Measurements from ENCODE around the gene DEFB128. TPM values are rescaled to one million over a fixed set of nuclear protein-coding genes. Genes with fewer than 3 reads are reported as not detected.
"Not testable (repeated sequence)": the region's sequence is repeated elsewhere in the genome, so short reads cannot be mapped to it uniquely, and the experiment has no call there.

DEFB128 gene
- total RNA-seq = not detected in 2 replicates

DNA sequence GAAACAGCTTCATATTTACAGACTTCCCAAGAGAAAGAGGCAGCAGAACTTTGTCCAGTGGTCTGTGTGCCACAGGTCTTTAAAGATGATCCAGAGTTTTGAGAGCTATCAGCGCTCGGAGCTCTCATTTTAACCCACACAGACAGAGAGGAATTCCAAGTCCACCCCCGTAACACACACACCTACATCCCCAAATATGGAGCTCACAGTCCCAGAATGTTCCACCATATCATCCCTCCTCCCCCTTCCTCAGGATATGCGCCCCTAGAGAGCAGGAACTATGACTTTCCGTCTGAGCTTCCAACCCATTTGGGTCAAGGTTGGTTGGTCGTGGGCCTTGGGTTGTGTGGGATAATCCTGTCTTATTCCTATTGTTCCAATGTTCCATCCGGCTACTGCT, at the start of gene DEFB128:
DEFB128 (minus strand) TSS at position 101 of the 400 bp plus-strand sequence; CDS start at position 13, 88 bp downstream.
- Mint-ChIP-seq H3K4me1 (ENCODE audit: low read depth) (no peaks in the 10 kb centered on the region), H3K9me3 (peaks cover 18% of the 10 kb centered on the region), H3K4me3 (ENCODE audit: low read depth) (no peak within 1 kb of the TSS), H3K36me3 (ENCODE audit: low read depth) (no peaks in the 10 kb centered on the region), H3K27ac (no peak within 1 kb of the TSS), H3K27me3 (ENCODE audit: low read depth) (peaks cover 33% of the 10 kb centered on the region)
- intact Hi-C loops (cut with micrococcal nuclease) = no loop called here
- no peak for DNase-seq (ENCODE audit: low spot score)

DNA sequence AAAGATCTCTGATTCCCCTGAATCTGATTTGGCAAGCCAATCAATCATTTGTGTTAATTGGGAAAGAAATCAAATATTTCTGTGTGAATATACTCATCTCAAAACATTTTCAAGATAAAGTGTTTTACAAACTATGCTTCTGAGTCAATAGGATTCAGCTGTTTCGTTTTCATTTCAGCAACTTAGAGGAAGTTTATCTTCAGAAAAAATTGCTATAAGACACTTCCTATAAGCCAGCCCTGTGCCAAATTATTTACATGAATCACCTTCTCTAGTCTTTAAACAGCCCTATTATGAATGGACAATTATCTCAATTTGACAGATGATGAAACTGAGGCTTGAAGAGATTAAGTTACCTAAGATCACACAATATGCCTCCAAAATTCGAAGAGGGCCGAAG, 48.4 kb upstream of the DEFB128 start:
- no peaks in the 10 kb centered on the region for H3K36me3 Mint-ChIP-seq (ENCODE audit: low read depth)
- H3K4me1 Mint-ChIP-seq (ENCODE audit: low read depth) = peaks cover 14% of the 10 kb centered on the region
- H3K27me3 Mint-ChIP-seq (ENCODE audit: low read depth) = peaks cover 12% of the 10 kb centered on the region
- peak overlapping the region; percentile 83 for H3K27ac Mint-ChIP-seq
- DNase-seq (ENCODE audit: low spot score) = no peak
- H3K9me3 Mint-ChIP-seq = no peaks in the 10 kb centered on the region
- peak overlapping the region; percentile 66 for H3K4me3 Mint-ChIP-seq (ENCODE audit: low read depth)
- intact Hi-C loops (cut with micrococcal nuclease) = loop anchor here (1.0 to 2.0 kb wide), 2 partner anchors 29 to 195 kb away; no protein-coding TSS in a partner anchor

DNA sequence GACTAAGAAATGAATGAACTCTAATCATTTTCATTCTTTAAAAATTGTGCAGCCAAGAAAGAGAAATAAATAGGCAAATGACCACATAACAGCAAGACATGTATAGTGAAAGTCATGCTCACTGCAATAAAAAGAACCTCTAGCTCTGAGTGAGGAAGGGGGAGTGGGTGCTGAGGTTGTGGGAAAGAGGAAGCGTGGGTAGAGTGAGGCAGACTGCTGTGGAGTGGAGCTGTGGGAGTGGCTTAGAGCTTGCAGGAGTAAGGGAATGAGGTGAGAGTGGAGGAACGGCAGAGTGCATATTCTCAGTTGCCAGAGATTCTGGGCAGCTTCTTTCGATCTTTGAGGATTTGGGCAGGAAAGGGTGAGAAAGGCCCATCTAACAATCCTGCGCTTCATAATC, 48.0 kb upstream of the DEFB128 start:
- DNase-seq (ENCODE audit: low spot score) = no peak
- Mint-ChIP-seq H3K36me3 (ENCODE audit: low read depth) (no peaks in the 10 kb centered on the region), H3K4me3 (ENCODE audit: low read depth) (peak overlapping the region; percentile 66), H3K27ac (peak overlapping the region; percentile 83), H3K9me3 (no peaks in the 10 kb centered on the region), H3K27me3 (ENCODE audit: low read depth) (peaks cover 8% of the 10 kb centered on the region), H3K4me1 (ENCODE audit: low read depth) (peaks cover 13% of the 10 kb centered on the region)
- intact Hi-C loops (cut with micrococcal nuclease) = loop anchor here (1.0 to 2.0 kb wide), 2 partner anchors 29 to 196 kb away; no protein-coding TSS in a partner anchor

DNA sequence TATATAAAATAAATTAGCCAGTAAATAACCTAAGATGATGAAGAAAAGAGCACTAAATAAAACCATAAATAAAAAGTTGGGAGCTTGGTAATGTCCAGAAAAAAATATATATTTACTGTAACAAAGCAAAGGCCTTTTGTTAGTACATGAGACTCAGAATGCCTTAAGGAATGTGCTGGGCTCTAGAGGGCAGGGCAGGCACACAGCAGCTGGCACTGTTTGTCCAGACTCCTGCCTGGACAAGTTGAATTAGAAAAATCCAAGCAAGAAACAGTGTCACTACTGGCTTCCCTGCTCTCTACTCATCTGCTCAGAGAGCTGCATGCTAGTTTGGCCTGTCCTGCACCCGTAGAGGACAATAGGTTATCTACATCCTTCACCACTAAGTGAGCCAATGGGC, 46.4 kb upstream of the DEFB128 start:
- no peak overlapping the region for H3K27ac Mint-ChIP-seq
- H3K27me3 Mint-ChIP-seq (ENCODE audit: low read depth) = peaks cover 1% of the 10 kb centered on the region
- no peak for DNase-seq (ENCODE audit: low spot score)
- H3K36me3 Mint-ChIP-seq (ENCODE audit: low read depth) = no peaks in the 10 kb centered on the region
- intact Hi-C loops (cut with micrococcal nuclease) = loop anchor here (2.0 kb wide), 1 partner anchor 31 kb away; no protein-coding TSS in a partner anchor
- peaks cover 13% of the 10 kb centered on the region for H3K4me1 Mint-ChIP-seq (ENCODE audit: low read depth)
- no peaks in the 10 kb centered on the region for H3K9me3 Mint-ChIP-seq
- no peak overlapping the region for H3K4me3 Mint-ChIP-seq (ENCODE audit: low read depth)

DNA sequence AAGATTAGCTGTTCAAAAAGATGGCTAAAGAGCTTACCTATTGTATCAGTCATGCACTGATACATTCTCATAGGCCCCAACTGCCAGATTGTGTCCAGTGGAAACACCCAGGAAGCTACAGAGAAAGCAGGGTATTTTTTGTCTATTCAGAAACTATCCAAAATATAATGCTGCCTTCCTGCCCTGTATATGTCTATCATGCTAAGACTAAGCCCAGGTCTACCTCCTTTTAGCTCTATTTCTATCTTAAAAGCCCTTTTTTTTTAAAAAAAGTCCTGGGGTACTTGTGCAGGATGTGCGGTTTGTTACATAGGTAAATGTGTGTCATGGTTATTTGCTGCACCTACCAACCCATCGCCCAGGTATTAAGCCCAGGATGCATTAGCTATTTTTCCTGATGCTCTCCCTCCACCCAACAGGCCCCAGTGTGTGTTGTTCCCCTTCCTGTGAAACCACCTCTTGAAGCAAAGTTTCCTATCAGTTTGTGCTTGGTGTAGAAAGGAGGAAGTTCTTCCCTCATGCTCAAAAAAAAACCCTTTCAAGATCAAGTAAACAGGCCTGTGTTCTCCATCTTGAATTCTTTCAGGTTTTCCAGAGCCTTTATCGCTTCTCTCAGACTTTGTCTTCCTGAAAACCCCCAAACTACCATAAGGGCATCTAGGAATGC, 38.1 kb upstream of the DEFB128 start:
- Mint-ChIP-seq H3K4me1 (ENCODE audit: low read depth) (peaks cover 8% of the 10 kb centered on the region), H3K27me3 (ENCODE audit: low read depth) (peaks cover 20% of the 10 kb centered on the region), H3K4me3 (ENCODE audit: low read depth) (no peak overlapping the region), H3K36me3 (ENCODE audit: low read depth) (no peaks in the 10 kb centered on the region), H3K9me3 (peaks cover 4% of the 10 kb centered on the region), H3K27ac (no peak overlapping the region)
- intact Hi-C loops (cut with micrococcal nuclease) = no loop called here
- DNase-seq (ENCODE audit: low spot score) = no peak

DNA sequence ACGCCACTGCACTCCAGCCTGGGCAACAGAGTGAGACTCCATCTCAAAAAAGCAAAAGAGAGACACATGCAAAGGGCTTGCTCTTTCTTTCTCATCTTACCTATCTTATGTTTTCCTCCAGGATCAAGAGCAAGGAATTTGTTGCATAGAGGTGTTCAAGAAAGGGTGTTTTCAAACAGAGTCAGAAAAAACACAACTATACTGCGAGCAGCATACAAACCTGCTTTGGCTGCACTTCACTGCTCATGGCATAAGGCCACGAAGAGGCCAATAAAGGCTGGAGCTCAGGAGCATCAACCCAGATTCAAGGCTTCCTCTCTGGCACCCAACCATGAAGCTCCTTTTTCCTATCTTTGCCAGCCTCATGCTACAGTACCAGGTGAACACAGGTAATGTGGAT, 37.4 kb upstream of the DEFB128 start, which contains the start of gene DEFB129:
DEFB129 (plus strand) TSS at position 301 of the 400 bp plus-strand sequence; CDS start at position 332, 31 bp downstream.
- DNase-seq (ENCODE audit: low spot score) = no peak
- H3K27ac Mint-ChIP-seq = no peak within 1 kb of the TSS
- H3K4me3 Mint-ChIP-seq (ENCODE audit: low read depth) = no peak within 1 kb of the TSS
- peaks cover 4% of the 10 kb centered on the region for H3K9me3 Mint-ChIP-seq
- H3K4me1 Mint-ChIP-seq (ENCODE audit: low read depth) = peaks cover 8% of the 10 kb centered on the region
- H3K27me3 Mint-ChIP-seq (ENCODE audit: low read depth) = peaks cover 24% of the 10 kb centered on the region
- H3K36me3 Mint-ChIP-seq (ENCODE audit: low read depth) = no peaks in the 10 kb centered on the region
- intact Hi-C loops (cut with micrococcal nuclease) = no loop called here

DNA sequence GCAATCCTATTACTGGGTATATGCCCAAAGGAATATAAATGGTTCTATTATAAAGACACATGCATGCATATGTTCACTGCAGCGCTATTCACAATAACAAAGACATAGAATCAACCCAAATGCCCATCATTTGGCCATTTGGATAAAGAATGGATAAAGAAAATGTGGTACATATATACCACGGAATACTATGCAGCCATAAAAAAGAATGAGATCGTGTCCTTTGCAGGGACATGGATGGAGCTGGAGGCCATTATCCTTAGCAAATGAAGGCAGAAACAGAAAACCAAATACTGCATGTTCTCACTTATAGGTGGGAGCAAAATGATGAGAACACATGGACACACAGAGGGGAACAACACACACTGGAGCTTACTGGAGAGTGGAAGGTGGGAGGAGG, 36.4 kb upstream of the DEFB128 start:
- H3K9me3 Mint-ChIP-seq; H3K4me1 Mint-ChIP-seq (ENCODE audit: low read depth); H3K27ac Mint-ChIP-seq; DNase-seq (ENCODE audit: low spot score); H3K36me3 Mint-ChIP-seq (ENCODE audit: low read depth); H3K4me3 Mint-ChIP-seq (ENCODE audit: low read depth); intact Hi-C loops (cut with micrococcal nuclease): not testable (repeated sequence)
- H3K27me3 Mint-ChIP-seq (ENCODE audit: low read depth) = peaks cover 30% of the 10 kb centered on the region

DNA sequence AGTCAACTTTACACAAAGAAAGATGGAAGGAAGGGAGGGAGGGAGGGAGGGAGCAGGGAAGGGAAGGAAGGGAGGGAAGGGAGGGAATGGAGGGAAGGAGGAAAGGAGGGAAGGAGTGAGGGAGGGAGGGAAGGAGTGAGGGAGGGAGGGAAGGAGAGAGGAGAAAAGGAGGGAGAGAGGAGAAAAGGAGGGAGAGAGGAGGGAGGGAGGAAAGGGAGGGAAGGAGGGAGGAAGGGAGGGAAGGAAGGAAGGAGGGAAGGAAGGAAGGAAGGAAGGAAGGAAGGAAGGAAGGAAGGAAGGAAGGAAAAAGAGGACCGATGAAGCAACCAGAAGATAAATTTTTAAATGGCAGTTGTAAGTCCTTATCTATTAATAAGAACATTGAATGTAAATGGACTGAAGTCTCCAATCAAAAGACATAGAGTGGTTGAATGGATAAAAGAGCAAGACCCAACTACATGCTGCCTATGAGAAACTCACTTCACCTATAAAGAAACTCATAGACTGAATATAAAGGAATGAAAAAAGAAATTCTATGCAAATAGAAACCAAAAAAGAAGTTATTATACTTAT, 31.8 kb upstream of the DEFB128 start:
- DNase-seq (ENCODE audit: low spot score) = no peak
- peaks cover under 1% of the 10 kb centered on the region for H3K4me1 Mint-ChIP-seq (ENCODE audit: low read depth)
- peaks cover 4% of the 10 kb centered on the region for H3K9me3 Mint-ChIP-seq
- no peaks in the 10 kb centered on the region for H3K36me3 Mint-ChIP-seq (ENCODE audit: low read depth)
- H3K27me3 Mint-ChIP-seq (ENCODE audit: low read depth) = peaks cover 55% of the 10 kb centered on the region
- intact Hi-C loops (cut with micrococcal nuclease) = no loop called here
- no peak overlapping the region for H3K4me3 Mint-ChIP-seq (ENCODE audit: low read depth)
- H3K27ac Mint-ChIP-seq = no peak overlapping the region

DNA sequence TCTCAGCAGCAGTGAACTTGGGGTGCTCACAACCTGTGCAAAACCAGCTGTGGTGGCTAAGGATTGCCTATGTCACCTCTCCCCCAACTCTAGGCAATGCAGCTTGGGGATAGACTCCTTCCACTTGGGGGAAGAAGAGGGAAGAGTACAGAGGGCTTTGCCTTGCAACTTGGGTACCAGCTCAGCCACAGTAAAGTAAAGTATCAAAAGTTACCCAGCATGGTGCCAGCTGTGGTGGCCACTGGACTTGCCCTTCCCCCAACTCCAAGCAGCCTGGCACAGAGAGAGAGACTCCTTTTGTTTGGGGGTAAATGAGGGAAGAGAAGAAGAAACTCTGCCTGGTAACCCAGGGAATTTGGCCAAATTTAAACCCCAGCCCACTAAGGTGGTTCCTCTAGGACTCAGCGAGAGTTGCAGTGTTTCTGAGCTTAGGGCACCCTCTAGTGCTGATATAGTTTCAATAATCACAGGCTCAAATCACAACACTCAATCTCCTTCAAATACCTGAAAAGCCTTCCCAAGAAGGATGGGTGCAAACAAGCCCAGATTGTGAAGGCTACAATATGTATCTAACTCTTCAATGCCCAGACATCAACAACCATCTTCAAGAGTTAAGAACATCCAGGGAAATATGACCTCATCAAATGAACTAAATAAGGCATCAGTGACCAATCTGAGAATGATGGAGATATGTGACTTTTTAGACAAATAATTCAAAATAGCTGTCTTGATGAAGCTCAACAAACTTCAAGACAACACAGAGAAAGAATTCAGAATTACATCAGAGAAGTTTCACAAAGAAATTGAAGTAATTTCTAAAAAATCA, 30.0 kb upstream of the DEFB128 start:
- peaks cover 50% of the 10 kb centered on the region for H3K27me3 Mint-ChIP-seq (ENCODE audit: low read depth)
- no peak for DNase-seq (ENCODE audit: low spot score)
- H3K9me3 Mint-ChIP-seq = no peaks in the 10 kb centered on the region
- H3K4me3 Mint-ChIP-seq (ENCODE audit: low read depth) = no peak overlapping the region
- H3K36me3 Mint-ChIP-seq (ENCODE audit: low read depth) = no peaks in the 10 kb centered on the region
- intact Hi-C loops (cut with micrococcal nuclease) = no loop called here
- no peaks in the 10 kb centered on the region for H3K4me1 Mint-ChIP-seq (ENCODE audit: low read depth)
- H3K27ac Mint-ChIP-seq = no peak overlapping the region

DNA sequence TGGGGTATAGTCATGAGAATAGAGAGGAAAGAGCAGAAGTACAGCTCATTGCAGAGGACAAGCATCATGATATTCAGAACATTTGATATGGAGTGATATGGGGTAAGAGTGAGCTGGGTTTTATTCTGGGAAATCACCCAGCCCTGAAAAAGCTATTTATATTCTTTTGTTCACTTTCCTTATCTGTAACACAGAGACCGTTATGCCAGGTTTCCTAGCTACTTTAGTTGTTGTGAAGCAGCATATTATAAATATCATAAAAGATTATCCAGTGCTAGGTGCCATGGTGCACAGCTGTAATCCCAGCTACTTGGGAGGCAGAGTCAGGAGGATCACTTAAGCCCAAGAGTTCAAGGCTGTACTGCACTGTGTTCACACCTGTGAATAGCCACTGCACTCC, 27.8 kb upstream of the DEFB128 start:
- no peak for DNase-seq (ENCODE audit: low spot score)
- Mint-ChIP-seq H3K36me3 (ENCODE audit: low read depth) (no peaks in the 10 kb centered on the region), H3K4me1 (ENCODE audit: low read depth) (no peaks in the 10 kb centered on the region), H3K4me3 (ENCODE audit: low read depth) (no peak overlapping the region), H3K27ac (no peak overlapping the region), H3K27me3 (ENCODE audit: low read depth) (peaks cover 45% of the 10 kb centered on the region), H3K9me3 (no peaks in the 10 kb centered on the region)
- intact Hi-C loops (cut with micrococcal nuclease) = no loop called here

DNA sequence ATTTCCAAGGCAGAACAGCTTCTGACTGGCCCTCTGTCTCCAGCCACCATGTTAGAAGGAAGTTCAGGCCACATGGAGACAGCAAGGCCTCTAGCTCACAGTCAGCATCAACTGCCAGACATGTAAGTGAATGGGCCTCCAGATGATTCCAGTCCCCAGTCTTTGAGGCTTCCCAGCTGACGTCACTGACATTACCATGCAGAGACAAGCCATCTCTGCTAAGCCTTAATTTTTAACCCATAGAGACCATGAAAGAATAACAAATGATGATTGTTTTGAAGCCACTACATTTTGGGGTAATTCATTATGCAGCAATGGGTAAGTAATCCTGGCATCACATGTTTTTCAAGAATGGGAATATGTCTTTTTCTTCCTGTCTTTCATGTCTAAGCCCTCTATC, 26.3 kb upstream of the DEFB128 start:
- H3K4me3 Mint-ChIP-seq (ENCODE audit: low read depth) = no peak overlapping the region
- intact Hi-C loops (cut with micrococcal nuclease) = no loop called here
- no peaks in the 10 kb centered on the region for H3K9me3 Mint-ChIP-seq
- no peak for DNase-seq (ENCODE audit: low spot score)
- peaks cover 36% of the 10 kb centered on the region for H3K27me3 Mint-ChIP-seq (ENCODE audit: low read depth)
- no peaks in the 10 kb centered on the region for H3K4me1 Mint-ChIP-seq (ENCODE audit: low read depth)
- H3K36me3 Mint-ChIP-seq (ENCODE audit: low read depth) = no peaks in the 10 kb centered on the region
- no peak overlapping the region for H3K27ac Mint-ChIP-seq

DNA sequence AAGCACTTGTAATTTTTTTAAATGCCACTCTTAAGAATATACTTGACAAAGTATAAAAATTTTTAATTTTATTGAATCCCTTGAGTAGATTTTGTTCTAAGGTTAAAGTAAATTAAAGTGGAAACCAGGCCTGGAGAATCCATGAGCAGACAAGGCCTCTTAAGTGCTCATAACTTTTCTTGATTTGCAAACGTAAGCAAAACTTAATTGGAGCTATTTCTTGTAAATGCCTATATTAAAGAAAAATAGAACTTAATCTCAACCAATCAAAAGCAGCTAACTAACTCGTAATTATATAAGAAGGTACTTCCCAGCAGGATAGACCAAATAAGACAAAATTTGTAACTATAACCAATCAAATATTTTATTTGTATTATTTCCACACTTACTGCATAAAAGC, 24.9 kb upstream of the DEFB128 start:
- H3K4me3 Mint-ChIP-seq (ENCODE audit: low read depth) = no peak overlapping the region
- H3K27me3 Mint-ChIP-seq (ENCODE audit: low read depth) = peaks cover 23% of the 10 kb centered on the region
- H3K9me3 Mint-ChIP-seq = no peaks in the 10 kb centered on the region
- H3K36me3 Mint-ChIP-seq (ENCODE audit: low read depth) = no peaks in the 10 kb centered on the region
- no peaks in the 10 kb centered on the region for H3K4me1 Mint-ChIP-seq (ENCODE audit: low read depth)
- intact Hi-C loops (cut with micrococcal nuclease) = no loop called here
- H3K27ac Mint-ChIP-seq = no peak overlapping the region
- no peak for DNase-seq (ENCODE audit: low spot score)
